HG03060 (cell line): Measurements from ENCODE around the gene ZBTB7A.

Experiments used
- ATAC-seq: cut with Tn5 transposase; IDR thresholded peaks from one replicate; pipeline ENCODE4 v1.9.1; 2021; ENCODE audit warnings: low read depth, moderate number of reproducible peaks; ENCODE audit not compliant: unreplicated experiment

ZBTB7A gene

GRCh38 chr19:4094761-4095487 is 28.2 kb upstream of the ZBTB7A start:
- ATAC-seq = no peak

GRCh38 chr19:4094291-4094690 is 27.6 kb upstream of the ZBTB7A start:
- no peak for ATAC-seq

GRCh38 chr19:4093643-4094175 is 27.0 kb upstream of the ZBTB7A start:
- no peak for ATAC-seq

GRCh38 chr19:4090356-4091220 is 23.9 kb upstream of the ZBTB7A start:
- ATAC-seq = no peak

GRCh38 chr19:4089946-4090345 is 23.2 kb upstream of the ZBTB7A start:
- ATAC-seq = no peak

- no peak for ATAC-seq
These were observed 22.8 kb upstream of the ZBTB7A start for GRCh38 chr19:4089400-4089908.

- no peak for ATAC-seq
These were observed 22.3 kb upstream of the ZBTB7A start for GRCh38 chr19:4088975-4089374.

GRCh38 chr19:4087787-4088679 is 21.3 kb upstream of the ZBTB7A start:
- ATAC-seq = no peak

- no peak for ATAC-seq
These were observed 19.7 kb upstream of the ZBTB7A start for GRCh38 chr19:4086411-4086867.

- no peak for ATAC-seq
These were observed 17.8 kb upstream of the ZBTB7A start for GRCh38 chr19:4084547-4084877.

GRCh38 chr19:4083677-4084546 is 17.2 kb upstream of the ZBTB7A start:
- ATAC-seq = no peak

GRCh38 chr19:4082172-4082571 is 15.5 kb upstream of the ZBTB7A start:
- ATAC-seq = no peak

GRCh38 chr19:4081441-4082129 is 14.9 kb upstream of the ZBTB7A start:
- no peak for ATAC-seq

GRCh38 chr19:4080473-4080872 is 13.8 kb upstream of the ZBTB7A start:
- ATAC-seq = no peak

- ATAC-seq = no peak
These were observed 11.3 kb upstream of the ZBTB7A start for GRCh38 chr19:4077800-4078684.

GRCh38 chr19:4077007-4077374 is 10.3 kb upstream of the ZBTB7A start:
- ATAC-seq = no peak

- ATAC-seq = no peak
These were observed 8.7 kb upstream of the ZBTB7A start for GRCh38 chr19:4075373-4075772.

- no peak for ATAC-seq
These were observed 4.9 kb upstream of the ZBTB7A start for GRCh38 chr19:4071610-4072009.
